Activated T-helper 2 cell treated with anti-CD3 and anti-CD28 coated beads, Interferon-gamma antibody, Interleukin-2, Interleukin-4, amounts not matched to agents 10 μg/mL and 5 μg/mL and 100 μg/mL, durations not matched to agents 14 hours and 24 hours and 36 hours (primary cell): ENCODE measurements around the gene TREX2. TPM values are rescaled to one million over a fixed set of nuclear protein-coding genes. Genes with fewer than 3 reads are reported as not detected.

Experiments
- DNase-seq: peaks from one replicate; pipeline ENCODE4 v3.0.0; 2021; ENCODE audit warnings: low spot score
- H3K27ac Mint-ChIP-seq: one replicate; pipeline ENCODE4 v1.8.0; 2021; ENCODE audit warnings: mixed read lengths
- H3K27me3 Mint-ChIP-seq: one replicate; pipeline ENCODE4 v1.8.0; 2021; ENCODE audit warnings: low read depth, mixed read lengths
- H3K36me3 Mint-ChIP-seq: one replicate; pipeline ENCODE4 v1.8.0; 2021; ENCODE audit warnings: low read depth, mixed read lengths
- H3K4me1 Mint-ChIP-seq: one replicate; pipeline ENCODE4 v1.8.0; 2021; ENCODE audit warnings: low read depth, mixed read lengths
- H3K4me3 Mint-ChIP-seq: one replicate; pipeline ENCODE4 v1.8.0; 2021; ENCODE audit warnings: low read depth, mild to moderate bottlenecking, moderate library complexity, mixed read lengths
- H3K9me3 Mint-ChIP-seq: one replicate; pipeline ENCODE4 v1.8.0; 2021; ENCODE audit warnings: mixed read lengths
- intact Hi-C: fragments of 100-400 bp; cut with micrococcal nuclease; formaldehyde crosslinking; loops from one replicate; pipeline ENCODE4 v1.15.1; 2023
- total RNA-seq: library from RNA; stranded (reverse); gene quantifications from 2 replicates; pipeline ENCODE4 v1.2.3, GENCODE V29; 2022

TREX2 gene, protein sequence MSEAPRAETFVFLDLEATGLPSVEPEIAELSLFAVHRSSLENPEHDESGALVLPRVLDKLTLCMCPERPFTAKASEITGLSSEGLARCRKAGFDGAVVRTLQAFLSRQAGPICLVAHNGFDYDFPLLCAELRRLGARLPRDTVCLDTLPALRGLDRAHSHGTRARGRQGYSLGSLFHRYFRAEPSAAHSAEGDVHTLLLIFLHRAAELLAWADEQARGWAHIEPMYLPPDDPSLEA
- 0.94 and 1.1 TPM in 2 replicates for total RNA-seq

GRCh38 chrX:153445856-153446635 is at the start of gene TREX2:
Gene TREX2, minus strand, starts transcription at chrX:153446056. Its CDS starts 626 bp downstream, at chrX:153445430.
- Mint-ChIP-seq H3K4me1 (no peaks in the 10 kb centered on the region), H3K27me3 (no peaks in the 10 kb centered on the region), H3K36me3 (peaks cover 2% of the 10 kb centered on the region), H3K27ac (no peak within 1 kb of the TSS), H3K4me3 (no peak within 1 kb of the TSS), H3K9me3 (no peaks in the 10 kb centered on the region)
- intact Hi-C loops: no loop called here
- no peak for DNase-seq

- intact Hi-C loops: no loop called here
- Mint-ChIP-seq H3K4me1 (no peaks in the 10 kb centered on the region), H3K36me3 (no peaks in the 10 kb centered on the region), H3K4me3 (no peak overlapping the region), H3K27me3 (peaks cover 1% of the 10 kb centered on the region), H3K9me3 (no peaks in the 10 kb centered on the region), H3K27ac (no peak overlapping the region)
- DNase-seq: no peak
These were observed 49.5 kb upstream of the TREX2 start for GRCh38 chrX:153495362-153495751.

- Mint-ChIP-seq H3K36me3 (no peaks in the 10 kb centered on the region), H3K4me3 (no peak within 1 kb of the TSS), H3K27ac (no peak within 1 kb of the TSS), H3K4me1 (no peaks in the 10 kb centered on the region), H3K27me3 (peaks cover 1% of the 10 kb centered on the region), H3K9me3 (no peaks in the 10 kb centered on the region)
- intact Hi-C loops: no loop called here
- DNase-seq: no peak
These were observed 48.9 kb upstream of the TREX2 start, which contains the start of gene BGN for GRCh38 chrX:153494541-153495361. Gene BGN, plus strand, starts transcription at chrX:153494980. Its CDS starts 9,652 bp downstream, at chrX:153504632.

GRCh38 chrX:153494061-153494460 is 48.2 kb upstream of the TREX2 start:
- no peak overlapping the region for H3K27ac Mint-ChIP-seq

DNA sequence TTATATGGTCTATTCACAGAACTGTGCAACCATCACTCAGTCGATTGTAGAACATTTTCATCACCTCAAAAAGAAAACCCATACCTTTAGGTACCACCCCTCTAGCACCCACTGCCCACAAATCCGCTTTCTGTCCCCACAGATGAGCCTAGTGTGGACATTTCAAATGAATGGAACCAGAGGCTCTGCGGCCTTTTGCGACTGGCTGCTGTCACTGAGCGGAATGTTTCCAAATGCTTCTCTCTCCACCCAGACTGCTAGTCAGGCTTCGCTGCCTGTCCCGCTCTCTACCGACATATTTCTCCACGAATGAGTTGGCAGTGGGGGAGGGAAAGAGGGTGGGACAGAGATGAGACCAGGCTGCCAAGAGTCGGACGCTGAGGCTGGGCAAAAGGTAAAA is 47.2 kb upstream of the TREX2 start:
- no peak for DNase-seq
- Mint-ChIP-seq H3K9me3 (no peaks in the 10 kb centered on the region), H3K27ac (no peak overlapping the region), H3K4me3 (no peak overlapping the region), H3K4me1 (no peaks in the 10 kb centered on the region), H3K27me3 (peaks cover 1% of the 10 kb centered on the region), H3K36me3 (no peaks in the 10 kb centered on the region)
- intact Hi-C loops: no loop called here

More at GRCh38 chrX:153494061-153494460, 48.2 kb upstream of the TREX2 start:
- peaks cover 1% of the 10 kb centered on the region for H3K27me3 Mint-ChIP-seq
- no peaks in the 10 kb centered on the region for H3K36me3 Mint-ChIP-seq
- no peak for DNase-seq
- intact Hi-C loops: no loop called here
- no peaks in the 10 kb centered on the region for H3K9me3 Mint-ChIP-seq
- no peak overlapping the region for H3K4me3 Mint-ChIP-seq
- H3K4me1 Mint-ChIP-seq: no peaks in the 10 kb centered on the region

- intact Hi-C loops: no loop called here
- H3K9me3 Mint-ChIP-seq: no peaks in the 10 kb centered on the region
- H3K27ac Mint-ChIP-seq: no peak overlapping the region
- no peak for DNase-seq
- H3K27me3 Mint-ChIP-seq: peaks cover 1% of the 10 kb centered on the region
- H3K4me3 Mint-ChIP-seq: no peak overlapping the region
- no peaks in the 10 kb centered on the region for H3K36me3 Mint-ChIP-seq
- H3K4me1 Mint-ChIP-seq: no peaks in the 10 kb centered on the region
These were observed 46.7 kb upstream of the TREX2 start for GRCh38 chrX:153492543-153492942.

- no peaks in the 10 kb centered on the region for H3K4me1 Mint-ChIP-seq
- no peak overlapping the region for H3K27ac Mint-ChIP-seq
- H3K4me3 Mint-ChIP-seq: no peak overlapping the region
- DNase-seq: no peak
- no peaks in the 10 kb centered on the region for H3K9me3 Mint-ChIP-seq
- H3K36me3 Mint-ChIP-seq: no peaks in the 10 kb centered on the region
- intact Hi-C loops: no loop called here
- peaks cover 1% of the 10 kb centered on the region for H3K27me3 Mint-ChIP-seq
These were observed 46.1 kb upstream of the TREX2 start for GRCh38 chrX:153491918-153492317.

DNA sequence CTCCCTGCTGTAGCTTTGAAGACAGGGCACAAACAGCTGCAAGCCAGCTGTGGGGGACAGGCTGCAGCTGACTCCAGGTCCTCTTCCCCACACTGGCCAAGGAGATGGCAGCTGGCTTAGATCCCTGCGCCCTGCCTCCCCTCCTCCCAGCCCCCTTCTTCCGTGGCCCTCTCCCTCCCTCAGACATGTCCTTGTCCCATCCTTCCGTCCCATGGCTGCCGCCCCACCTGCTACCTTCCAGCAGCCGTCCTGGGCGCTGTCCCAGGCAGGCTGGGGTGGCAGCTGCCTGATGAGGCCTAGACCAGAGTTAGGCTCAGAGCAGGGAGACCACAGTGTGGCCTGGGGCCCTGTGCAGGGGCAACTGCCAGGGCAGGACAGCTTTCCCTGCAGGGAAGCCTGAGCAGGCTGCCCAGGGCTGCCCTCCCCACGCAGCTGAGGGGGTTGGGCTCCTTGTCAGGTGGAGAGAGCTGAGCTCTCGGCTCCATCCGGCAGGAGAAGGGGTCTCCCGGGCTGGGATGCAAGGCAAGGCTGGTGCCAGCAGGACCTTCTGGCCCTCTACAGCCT is 45.6 kb upstream of the TREX2 start:
- Mint-ChIP-seq H3K9me3 (no peaks in the 10 kb centered on the region), H3K36me3 (no peaks in the 10 kb centered on the region), H3K27ac (no peak overlapping the region), H3K4me1 (no peaks in the 10 kb centered on the region), H3K4me3 (no peak overlapping the region), H3K27me3 (peaks cover 1% of the 10 kb centered on the region)
- intact Hi-C loops: no loop called here
- DNase-seq: no peak

GRCh38 chrX:153490217-153490930 is 44.5 kb upstream of the TREX2 start:
- H3K4me1 Mint-ChIP-seq: no peaks in the 10 kb centered on the region
- intact Hi-C loops: no loop called here
- DNase-seq: no peak
- no peak overlapping the region for H3K4me3 Mint-ChIP-seq
- peaks cover 1% of the 10 kb centered on the region for H3K27me3 Mint-ChIP-seq
- no peaks in the 10 kb centered on the region for H3K36me3 Mint-ChIP-seq
- H3K9me3 Mint-ChIP-seq: no peaks in the 10 kb centered on the region
- H3K27ac Mint-ChIP-seq: no peak overlapping the region

- H3K36me3 Mint-ChIP-seq: no peaks in the 10 kb centered on the region
- no peak for DNase-seq
- H3K4me3 Mint-ChIP-seq: no peak overlapping the region
- H3K4me1 Mint-ChIP-seq: no peaks in the 10 kb centered on the region
- H3K27me3 Mint-ChIP-seq: no peaks in the 10 kb centered on the region
- H3K9me3 Mint-ChIP-seq: no peaks in the 10 kb centered on the region
- intact Hi-C loops: no loop called here
- H3K27ac Mint-ChIP-seq: no peak overlapping the region
These were observed 42.5 kb upstream of the TREX2 start for GRCh38 chrX:153488231-153488914.

- intact Hi-C loops: no loop called here
- no peaks in the 10 kb centered on the region for H3K4me1 Mint-ChIP-seq
- H3K9me3 Mint-ChIP-seq: no peaks in the 10 kb centered on the region
- H3K4me3 Mint-ChIP-seq: no peak overlapping the region
- H3K27me3 Mint-ChIP-seq: no peaks in the 10 kb centered on the region
- no peak for DNase-seq
- H3K36me3 Mint-ChIP-seq: no peaks in the 10 kb centered on the region
- no peak overlapping the region for H3K27ac Mint-ChIP-seq
These were observed 41.8 kb upstream of the TREX2 start for GRCh38 chrX:153487590-153488071.
